ENCODE data around the gene ATP6V0D1.
"Not testable (repeated sequence)": the region's sequence is repeated elsewhere in the genome, so short reads cannot be mapped to it uniquely, and the experiment has no call there.

The ATP6V0D1 gene

DNA sequence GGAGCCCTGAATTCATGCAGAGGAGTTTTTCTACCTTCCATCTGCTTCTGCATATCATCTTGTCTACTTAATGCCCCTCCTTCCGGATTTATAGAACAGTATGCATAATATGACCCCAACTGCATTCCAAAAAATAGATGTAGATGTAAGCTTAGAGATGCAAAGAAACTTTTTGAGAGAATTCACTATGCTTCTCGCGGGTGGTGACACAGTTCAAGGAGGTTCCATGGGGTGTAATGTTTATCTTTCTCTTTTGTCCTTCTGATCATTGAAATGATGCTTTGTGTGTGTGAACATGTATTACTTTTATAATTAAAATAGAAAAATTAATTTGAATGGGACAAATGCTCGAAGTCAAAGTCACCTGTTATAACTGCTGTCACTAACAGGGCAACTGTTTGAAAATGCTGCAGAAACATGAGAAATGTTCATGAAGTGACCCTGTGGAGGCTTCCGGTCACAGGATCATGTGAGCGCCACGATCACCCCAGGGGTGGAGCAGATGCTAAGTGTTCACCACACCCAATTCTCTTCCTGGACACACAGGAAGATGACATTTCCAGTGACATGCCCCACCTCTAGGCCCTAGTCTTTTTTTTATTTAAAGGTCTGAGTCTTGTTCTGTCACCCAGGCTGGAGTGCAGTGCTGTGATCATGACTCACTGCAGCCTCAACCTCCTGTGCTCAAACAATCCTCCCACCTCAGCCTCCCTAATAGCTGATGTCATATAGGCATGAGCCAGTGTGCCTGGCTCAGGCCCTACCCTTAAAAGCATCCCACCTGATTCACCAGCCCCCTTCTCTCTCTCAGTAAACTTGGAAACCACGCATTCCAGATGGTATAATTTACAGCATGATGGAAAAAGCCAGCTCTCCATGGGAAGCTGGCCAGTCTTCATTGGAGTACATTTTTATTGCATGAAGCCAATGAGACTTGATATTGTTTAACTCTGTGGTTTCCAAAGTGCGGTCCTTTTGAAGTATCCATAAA, 23.4 kb upstream of the ATP6V0D1 start:
- Histone ChIP-seq H3K4me2 (ENCODE audit: low read length) (no peak overlapping the region), H3K79me2 (no peaks in the 10 kb centered on the region), H3K27me3 (ENCODE audit: control insufficient read depth, insufficient read depth, low read length) (no peaks in the 10 kb centered on the region), H3K36me3 (ENCODE audit: control insufficient read depth, insufficient read depth, low read length) (no peaks in the 10 kb centered on the region), H3K9ac (no peak overlapping the region), H3K4me1 (no peaks in the 10 kb centered on the region), H3K9me3 (ENCODE audit: control insufficient read depth, low read length) (no peaks in the 10 kb centered on the region), H3K27ac (peak overlapping the region; percentile 39), H2AFZ (no peak overlapping the region), H3K4me3 (ENCODE audit: low read depth, low read length) (no peak overlapping the region)
- TF ChIP-seq, protein P1, sequence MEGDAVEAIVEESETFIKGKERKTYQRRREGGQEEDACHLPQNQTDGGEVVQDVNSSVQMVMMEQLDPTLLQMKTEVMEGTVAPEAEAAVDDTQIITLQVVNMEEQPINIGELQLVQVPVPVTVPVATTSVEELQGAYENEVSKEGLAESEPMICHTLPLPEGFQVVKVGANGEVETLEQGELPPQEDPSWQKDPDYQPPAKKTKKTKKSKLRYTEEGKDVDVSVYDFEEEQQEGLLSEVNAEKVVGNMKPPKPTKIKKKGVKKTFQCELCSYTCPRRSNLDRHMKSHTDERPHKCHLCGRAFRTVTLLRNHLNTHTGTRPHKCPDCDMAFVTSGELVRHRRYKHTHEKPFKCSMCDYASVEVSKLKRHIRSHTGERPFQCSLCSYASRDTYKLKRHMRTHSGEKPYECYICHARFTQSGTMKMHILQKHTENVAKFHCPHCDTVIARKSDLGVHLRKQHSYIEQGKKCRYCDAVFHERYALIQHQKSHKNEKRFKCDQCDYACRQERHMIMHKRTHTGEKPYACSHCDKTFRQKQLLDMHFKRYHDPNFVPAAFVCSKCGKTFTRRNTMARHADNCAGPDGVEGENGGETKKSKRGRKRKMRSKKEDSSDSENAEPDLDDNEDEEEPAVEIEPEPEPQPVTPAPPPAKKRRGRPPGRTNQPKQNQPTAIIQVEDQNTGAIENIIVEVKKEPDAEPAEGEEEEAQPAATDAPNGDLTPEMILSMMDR (IDR thresholded peaks at IDR 0.05) = no peak

DNA sequence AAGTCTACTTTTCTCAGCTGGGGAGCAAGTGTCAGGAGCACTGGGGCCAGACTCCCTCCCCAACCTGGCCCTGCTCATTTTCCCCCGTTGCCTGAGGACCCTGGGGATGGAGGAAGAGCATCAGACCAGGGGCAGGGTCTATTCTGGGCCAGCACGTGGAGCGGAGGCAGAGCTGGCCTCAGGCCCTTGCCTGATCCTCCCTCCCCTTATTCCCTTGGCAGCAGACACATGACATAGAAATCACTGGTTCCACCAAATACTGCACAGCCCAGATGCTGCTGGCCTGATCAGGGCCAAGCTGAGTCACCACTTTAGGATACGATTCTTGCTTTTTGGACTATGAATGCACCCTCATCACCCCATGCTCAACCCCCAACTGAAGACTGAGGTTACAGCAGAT, 18.1 kb upstream of the ATP6V0D1 start:
- TF ChIP-seq, protein P1 (IDR thresholded peaks at IDR 0.05) = no peak
- no peak overlapping the region for H3K4me2 ChIP-seq (ENCODE audit: low read length)
- H3K4me3 ChIP-seq (ENCODE audit: low read depth, low read length) = no peak overlapping the region
- H3K4me1 ChIP-seq = no peaks in the 10 kb centered on the region
- no peaks in the 10 kb centered on the region for H3K79me2 ChIP-seq
- no peaks in the 10 kb centered on the region for H3K36me3 ChIP-seq (ENCODE audit: control insufficient read depth, insufficient read depth, low read length)
- H3K27ac ChIP-seq = no peak overlapping the region
- H3K9me3 ChIP-seq (ENCODE audit: control insufficient read depth, low read length) = no peaks in the 10 kb centered on the region
- no peak overlapping the region for H2AFZ ChIP-seq
- H3K9ac ChIP-seq = no peak overlapping the region
- H3K27me3 ChIP-seq (ENCODE audit: control insufficient read depth, insufficient read depth, low read length) = no peaks in the 10 kb centered on the region

DNA sequence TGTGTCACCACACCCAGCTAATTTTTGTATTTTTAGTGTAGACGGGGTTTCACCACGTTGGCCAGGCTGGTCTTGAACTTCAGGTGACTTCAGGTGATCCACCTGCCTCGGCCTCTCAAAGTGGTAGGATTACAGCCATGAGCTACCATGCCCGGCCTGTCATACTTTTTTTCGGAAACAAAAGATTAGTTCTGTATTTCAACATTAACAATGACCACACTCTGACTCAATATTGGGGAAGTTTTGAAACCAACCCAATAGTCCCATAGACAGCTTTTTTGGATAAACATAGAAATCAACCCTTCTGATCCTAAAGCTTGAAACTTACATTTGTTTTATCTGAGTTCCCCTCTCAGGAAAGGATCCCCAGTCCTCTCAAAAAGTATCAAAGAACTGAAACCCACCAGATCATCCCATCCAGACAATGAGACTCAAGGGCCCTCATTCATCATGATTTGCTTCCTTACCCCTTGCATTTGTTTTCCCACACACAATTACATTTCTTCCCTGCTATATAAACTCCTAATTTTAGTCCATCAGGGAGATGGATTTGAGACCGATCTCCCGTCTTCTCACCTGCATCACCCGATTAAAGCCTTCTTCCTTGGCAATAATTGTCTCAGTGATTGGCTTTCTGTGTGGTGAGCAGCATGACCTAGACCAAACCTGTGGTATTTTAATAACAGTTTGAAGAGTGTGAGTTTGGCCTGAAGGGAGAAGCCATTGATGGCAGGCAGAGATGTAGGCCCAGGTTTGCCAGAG, 9.6 kb upstream of the ATP6V0D1 start:
- Histone ChIP-seq H3K4me1 (no peaks in the 10 kb centered on the region), H3K9me3 (ENCODE audit: control insufficient read depth, low read length) (no peaks in the 10 kb centered on the region), H2AFZ (no peak overlapping the region), H3K79me2 (no peaks in the 10 kb centered on the region), H3K36me3 (ENCODE audit: control insufficient read depth, insufficient read depth, low read length) (no peaks in the 10 kb centered on the region), H3K27ac (no peak overlapping the region), H3K4me3 (ENCODE audit: low read depth, low read length) (no peak overlapping the region), H3K9ac (no peak overlapping the region), H3K27me3 (ENCODE audit: control insufficient read depth, insufficient read depth, low read length) (no peaks in the 10 kb centered on the region), H3K4me2 (ENCODE audit: low read length) (no peak overlapping the region)
- TF ChIP-seq, protein P1 (IDR thresholded peaks at IDR 0.05) = no peak

DNA sequence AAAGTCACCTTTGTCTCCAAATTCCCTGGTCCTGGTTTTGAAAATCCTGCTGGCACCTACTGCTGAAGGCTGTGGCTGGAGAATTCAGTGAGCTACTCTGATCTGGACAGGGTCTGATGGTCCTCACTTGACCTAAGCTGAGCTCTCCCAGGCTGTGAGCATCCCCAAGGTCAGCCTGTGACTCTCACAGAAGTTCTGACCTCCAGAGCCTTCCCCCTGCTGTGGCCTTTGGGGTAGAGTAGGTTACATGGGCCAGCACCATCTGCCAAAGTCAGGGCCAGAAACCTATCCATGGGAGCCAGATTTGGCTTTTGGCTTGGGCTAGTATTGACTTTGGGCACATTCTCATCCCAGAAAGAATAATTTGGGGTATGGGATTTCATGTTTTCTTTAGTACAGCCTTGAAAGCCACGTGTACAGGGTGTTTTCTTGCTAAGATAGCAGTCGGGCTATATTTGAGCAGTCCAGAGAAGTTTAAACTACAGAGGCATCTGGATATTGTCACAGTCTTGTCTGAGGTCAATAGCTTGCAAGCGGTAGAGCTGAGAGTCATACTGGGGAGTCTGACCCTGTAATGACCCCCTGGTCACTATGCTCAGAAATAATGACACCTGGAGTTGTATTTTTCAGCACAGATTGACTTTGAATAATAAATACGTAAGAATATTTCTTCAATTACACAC, 8.6 kb upstream of the ATP6V0D1 start:
- Histone ChIP-seq H2AFZ (no peak overlapping the region), H3K79me2 (no peaks in the 10 kb centered on the region), H3K4me3 (ENCODE audit: low read depth, low read length) (no peak overlapping the region), H3K4me2 (ENCODE audit: low read length) (no peak overlapping the region), H3K4me1 (no peaks in the 10 kb centered on the region), H3K9me3 (ENCODE audit: control insufficient read depth, low read length) (no peaks in the 10 kb centered on the region), H3K9ac (no peak overlapping the region), H3K36me3 (ENCODE audit: control insufficient read depth, insufficient read depth, low read length) (no peaks in the 10 kb centered on the region), H3K27me3 (ENCODE audit: control insufficient read depth, insufficient read depth, low read length) (no peaks in the 10 kb centered on the region), H3K27ac (no peak overlapping the region)
- TF ChIP-seq, protein P1 (IDR thresholded peaks at IDR 0.05) = no peak

DNA sequence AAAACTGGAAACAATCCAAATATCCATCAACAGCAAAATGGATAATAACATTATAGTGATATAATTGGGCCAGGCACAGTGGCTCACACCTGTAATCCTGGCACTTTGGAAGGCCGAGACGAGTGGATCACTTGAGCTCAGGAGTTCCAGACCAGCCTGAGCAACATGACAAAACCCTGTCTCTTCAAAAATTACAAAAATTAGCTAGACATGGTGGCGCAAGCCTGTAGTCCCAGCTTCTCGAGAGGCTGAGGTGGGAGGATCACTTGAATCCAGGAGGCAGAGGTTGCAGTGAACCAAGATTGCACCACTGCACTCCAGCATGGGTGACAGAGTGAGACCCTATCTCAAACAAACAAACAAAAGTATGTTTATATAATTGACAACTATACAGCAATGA, 6.6 kb upstream of the ATP6V0D1 start:
- not testable (repeated sequence) for H3K27me3 ChIP-seq (ENCODE audit: control insufficient read depth, insufficient read depth, low read length); H3K36me3 ChIP-seq (ENCODE audit: control insufficient read depth, insufficient read depth, low read length); H3K9me3 ChIP-seq (ENCODE audit: control insufficient read depth, low read length); H3K4me3 ChIP-seq (ENCODE audit: low read depth, low read length); H3K4me1 ChIP-seq; H2AFZ ChIP-seq; H3K9ac ChIP-seq; H3K27ac ChIP-seq; H3K79me2 ChIP-seq; H3K4me2 ChIP-seq (ENCODE audit: low read length)

Measured in parathyroid adenoma (tissue), 2 donors.